HG03064 (cell line): ENCODE measurements around the gene CASZ1.

Source experiments
- ATAC-seq: cut with Tn5 transposase; IDR thresholded peaks from one replicate; pipeline ENCODE4 v1.9.1; 2021; ENCODE audit warnings: low read depth; ENCODE audit not compliant: unreplicated experiment

Gene CASZ1, protein sequence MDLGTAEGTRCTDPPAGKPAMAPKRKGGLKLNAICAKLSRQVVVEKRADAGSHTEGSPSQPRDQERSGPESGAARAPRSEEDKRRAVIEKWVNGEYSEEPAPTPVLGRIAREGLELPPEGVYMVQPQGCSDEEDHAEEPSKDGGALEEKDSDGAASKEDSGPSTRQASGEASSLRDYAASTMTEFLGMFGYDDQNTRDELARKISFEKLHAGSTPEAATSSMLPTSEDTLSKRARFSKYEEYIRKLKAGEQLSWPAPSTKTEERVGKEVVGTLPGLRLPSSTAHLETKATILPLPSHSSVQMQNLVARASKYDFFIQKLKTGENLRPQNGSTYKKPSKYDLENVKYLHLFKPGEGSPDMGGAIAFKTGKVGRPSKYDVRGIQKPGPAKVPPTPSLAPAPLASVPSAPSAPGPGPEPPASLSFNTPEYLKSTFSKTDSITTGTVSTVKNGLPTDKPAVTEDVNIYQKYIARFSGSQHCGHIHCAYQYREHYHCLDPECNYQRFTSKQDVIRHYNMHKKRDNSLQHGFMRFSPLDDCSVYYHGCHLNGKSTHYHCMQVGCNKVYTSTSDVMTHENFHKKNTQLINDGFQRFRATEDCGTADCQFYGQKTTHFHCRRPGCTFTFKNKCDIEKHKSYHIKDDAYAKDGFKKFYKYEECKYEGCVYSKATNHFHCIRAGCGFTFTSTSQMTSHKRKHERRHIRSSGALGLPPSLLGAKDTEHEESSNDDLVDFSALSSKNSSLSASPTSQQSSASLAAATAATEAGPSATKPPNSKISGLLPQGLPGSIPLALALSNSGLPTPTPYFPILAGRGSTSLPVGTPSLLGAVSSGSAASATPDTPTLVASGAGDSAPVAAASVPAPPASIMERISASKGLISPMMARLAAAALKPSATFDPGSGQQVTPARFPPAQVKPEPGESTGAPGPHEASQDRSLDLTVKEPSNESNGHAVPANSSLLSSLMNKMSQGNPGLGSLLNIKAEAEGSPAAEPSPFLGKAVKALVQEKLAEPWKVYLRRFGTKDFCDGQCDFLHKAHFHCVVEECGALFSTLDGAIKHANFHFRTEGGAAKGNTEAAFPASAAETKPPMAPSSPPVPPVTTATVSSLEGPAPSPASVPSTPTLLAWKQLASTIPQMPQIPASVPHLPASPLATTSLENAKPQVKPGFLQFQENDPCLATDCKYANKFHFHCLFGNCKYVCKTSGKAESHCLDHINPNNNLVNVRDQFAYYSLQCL (N-terminal part only)

DNA sequence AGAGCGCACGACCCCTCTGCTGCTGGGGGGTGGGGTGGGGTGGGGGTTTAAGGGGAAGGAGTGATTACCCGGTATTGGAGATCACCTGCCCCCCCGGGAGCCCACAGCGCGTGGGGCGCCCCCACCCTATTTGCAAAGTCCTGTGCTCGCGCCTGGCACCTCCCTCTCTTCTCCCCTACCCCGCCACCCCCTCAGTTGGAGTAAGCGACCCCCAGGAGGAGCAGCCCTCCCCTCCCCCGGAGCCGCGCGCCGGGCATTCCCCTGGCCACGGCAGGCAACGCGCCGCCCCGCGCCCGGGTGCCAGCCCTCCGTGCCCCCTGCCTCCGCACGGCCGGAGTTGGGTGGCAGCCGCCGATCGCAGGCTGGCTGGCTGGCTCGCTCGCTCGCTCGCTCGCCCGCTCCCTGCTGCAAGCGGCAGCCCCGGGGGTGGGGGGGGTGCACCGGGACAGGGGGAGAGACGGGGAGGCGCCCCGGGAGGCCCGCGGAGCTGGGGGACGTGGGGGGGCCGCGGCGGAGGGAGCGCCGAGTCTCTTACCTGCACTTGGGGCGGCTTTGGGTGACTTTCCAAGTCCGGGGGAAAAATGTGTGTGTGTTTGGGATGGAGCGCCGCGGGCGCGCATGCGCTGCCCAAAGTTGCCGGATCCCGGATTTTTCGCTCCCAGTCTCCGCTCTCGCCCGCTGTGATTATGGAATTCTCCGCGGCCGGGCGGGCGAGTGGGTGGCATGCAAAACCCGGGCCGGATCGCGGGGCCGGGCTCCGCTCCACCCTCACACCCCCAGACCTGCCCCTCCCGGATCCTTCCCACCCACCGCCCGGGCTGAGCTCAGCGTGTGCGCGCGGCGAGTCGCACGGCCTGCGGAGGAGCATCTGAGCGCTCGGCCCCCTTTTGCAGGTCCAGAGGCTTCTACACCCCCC, at the start of gene CASZ1:
CASZ1 (minus strand) TSS at position 618 of the 916 bp plus-strand sequence. CDS start 102,757 bp downstream, outside the sequence.
- ATAC-seq: no peak

- no peak for ATAC-seq
Observed at GRCh38 chr1:10843697-10844096, 47.3 kb upstream of the CASZ1 start.

DNA sequence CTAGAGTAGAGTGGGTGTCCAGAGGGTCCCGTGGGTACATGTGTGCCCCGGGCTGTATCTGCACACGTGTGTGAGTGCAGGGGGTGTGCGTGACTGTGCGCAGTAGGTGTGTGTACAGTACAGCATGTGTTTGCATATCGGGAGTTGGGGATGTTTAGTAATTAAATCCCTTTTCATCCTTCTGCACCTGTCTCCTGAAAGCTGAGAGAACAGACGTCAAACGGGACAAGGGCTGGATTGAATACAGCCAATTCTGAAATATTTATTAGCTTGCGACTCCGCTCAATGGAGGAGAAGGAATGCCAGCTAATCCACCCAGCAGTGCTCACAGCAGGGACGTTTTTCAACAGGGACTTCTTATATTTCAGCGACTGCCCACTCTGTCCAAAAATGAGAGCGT, 44.7 kb upstream of the CASZ1 start:
- no peak for ATAC-seq

GRCh38 chr1:10839188-10839770, 42.8 kb upstream of the CASZ1 start:
- ATAC-seq: no peak

- ATAC-seq: no peak
Observed at GRCh38 chr1:10838541-10838940, 42.1 kb upstream of the CASZ1 start.

- ATAC-seq: no peak
Observed at GRCh38 chr1:10836726-10837125, 40.3 kb upstream of the CASZ1 start.

DNA sequence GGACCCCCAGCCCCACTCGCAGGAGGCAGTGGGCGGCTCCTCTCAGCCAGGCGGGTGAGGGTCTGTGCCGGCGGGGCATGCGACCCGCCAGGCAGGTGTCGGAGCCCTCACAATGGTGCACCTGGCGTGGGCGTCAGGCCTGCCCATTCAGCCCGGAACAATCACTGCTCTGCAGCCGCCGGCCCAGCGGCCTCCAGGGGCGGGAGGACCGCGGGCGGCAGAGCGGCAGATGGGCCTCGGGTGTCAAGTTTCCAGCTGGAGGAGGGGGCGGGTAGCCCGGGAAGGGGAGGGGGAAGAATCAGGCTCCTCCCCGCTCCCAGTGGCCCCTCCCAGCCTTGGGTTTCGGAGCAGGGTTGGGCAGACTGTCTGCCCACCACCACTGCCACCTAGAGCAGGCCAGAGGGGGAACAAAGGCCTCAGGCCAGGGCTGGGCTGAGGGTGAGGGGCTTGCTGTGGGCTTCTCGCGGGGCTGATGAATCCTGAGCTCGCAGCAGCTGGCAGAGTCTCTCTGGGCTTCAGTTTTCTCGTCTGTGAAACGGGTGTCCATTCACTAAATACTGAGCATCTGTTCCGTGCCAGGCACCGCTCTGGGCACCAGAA, 39.5 kb upstream of the CASZ1 start:
- ATAC-seq: no peak

DNA sequence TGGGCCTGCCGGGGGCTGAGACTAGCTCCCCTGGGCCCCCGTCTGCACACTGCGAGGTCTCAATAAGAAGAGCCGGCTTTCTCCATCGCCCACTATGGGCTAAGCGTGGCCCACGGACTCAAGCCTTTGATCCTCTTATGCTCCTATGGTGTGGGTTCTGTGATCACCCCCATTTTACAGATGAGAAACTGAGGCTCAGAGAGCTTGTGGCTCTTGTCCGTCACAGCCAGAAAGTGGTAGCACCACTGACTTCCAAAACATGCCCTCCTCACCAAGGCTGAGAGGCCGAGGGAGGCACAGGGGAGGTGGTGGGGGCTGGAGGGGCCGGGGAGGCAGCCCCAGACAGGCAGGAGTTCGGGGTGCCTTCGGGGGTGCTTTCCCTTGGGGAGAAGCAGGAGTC, 39.0 kb upstream of the CASZ1 start:
- no peak for ATAC-seq

DNA sequence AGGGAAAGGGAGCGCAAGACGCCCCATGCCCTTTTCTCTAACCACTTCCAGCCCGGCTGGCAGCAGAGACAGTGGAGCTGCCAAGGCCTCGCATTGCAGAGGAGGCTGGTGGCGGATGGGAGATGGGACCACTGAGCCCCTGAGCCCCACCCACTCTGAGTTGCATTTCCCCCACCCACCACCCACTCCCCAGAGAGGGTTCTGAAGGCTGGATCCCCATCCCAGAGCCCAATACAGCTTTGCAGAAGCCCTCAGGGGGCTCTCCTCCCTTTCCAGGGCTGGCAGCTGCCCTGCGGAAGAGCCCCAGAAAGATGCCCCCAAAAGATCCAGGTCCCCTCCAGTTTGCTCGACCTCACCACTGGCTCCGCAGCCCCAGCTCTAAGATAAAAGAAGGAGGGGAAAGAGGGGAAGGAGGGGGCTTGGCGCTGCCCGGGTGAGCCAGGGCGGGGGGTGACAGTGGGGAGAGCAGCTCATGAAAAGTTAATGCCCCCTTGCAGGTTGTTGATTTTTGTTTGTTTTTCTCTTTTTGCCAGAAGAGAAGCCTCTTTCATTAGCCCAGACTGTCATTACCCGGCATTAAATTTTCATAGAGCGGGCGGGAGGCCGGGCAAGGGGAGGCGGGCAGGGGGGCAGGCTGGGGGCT, 38.4 kb upstream of the CASZ1 start:
- no peak for ATAC-seq

GRCh38 chr1:10833630-10834557, 37.4 kb upstream of the CASZ1 start:
- no peak for ATAC-seq

DNA sequence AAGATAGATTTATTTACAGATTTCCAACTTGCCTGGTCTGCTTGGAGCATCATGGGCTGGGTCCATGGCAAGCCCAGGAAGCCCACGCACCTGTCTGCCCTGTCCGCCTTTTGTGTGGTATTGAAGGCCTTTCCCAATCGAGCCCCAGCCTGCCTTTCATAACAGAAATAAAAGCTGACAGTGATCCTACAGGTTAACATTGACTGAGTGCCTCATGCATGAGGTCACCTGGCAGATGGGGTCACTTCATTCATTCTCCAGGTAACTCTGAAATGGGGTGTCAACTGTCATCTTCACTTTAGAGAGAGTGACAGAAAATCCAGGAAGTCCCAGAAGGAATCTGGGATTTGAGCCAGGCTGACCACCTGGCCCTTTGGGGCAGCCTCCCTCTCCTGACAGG, 36.3 kb upstream of the CASZ1 start:
- no peak for ATAC-seq

DNA sequence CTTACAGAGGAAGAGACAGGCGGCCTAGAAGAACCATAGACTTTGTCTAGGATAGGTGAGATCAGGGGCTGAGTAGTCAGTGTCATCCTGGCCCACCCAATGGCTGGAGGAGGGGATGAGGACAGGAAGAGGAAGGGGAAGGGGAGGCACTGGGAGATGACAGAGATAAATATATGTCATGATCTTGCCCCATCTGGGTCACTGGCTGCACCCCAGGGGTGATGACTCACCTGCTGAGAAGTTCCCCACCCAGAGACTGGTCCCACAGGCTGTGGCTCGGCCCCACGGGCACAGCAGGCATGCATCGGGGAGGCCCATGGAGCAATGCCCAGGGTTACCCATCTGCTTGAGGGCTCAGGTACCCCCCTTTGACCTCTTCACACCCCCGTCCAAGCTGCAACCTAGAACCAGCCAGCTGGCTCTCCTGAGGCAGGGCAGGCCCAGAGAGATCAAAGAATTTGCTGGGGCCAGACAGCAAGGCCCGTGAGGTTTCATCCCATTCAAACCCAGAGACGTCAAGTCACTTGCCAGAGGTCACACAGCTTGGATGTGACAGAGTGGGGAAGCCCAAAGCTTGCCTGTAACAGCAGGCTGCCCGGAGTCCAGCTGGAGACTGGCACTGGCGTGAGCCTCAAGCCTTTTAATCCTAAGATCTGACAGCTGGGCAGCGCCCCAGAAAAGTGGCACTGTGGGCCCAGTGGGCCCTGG, 34.7 kb upstream of the CASZ1 start:
- ATAC-seq: no peak

GRCh38 chr1:10829965-10830515, 33.6 kb upstream of the CASZ1 start:
- ATAC-seq: no peak

- ATAC-seq: no peak
Observed at GRCh38 chr1:10829067-10829818, 32.8 kb upstream of the CASZ1 start.

DNA sequence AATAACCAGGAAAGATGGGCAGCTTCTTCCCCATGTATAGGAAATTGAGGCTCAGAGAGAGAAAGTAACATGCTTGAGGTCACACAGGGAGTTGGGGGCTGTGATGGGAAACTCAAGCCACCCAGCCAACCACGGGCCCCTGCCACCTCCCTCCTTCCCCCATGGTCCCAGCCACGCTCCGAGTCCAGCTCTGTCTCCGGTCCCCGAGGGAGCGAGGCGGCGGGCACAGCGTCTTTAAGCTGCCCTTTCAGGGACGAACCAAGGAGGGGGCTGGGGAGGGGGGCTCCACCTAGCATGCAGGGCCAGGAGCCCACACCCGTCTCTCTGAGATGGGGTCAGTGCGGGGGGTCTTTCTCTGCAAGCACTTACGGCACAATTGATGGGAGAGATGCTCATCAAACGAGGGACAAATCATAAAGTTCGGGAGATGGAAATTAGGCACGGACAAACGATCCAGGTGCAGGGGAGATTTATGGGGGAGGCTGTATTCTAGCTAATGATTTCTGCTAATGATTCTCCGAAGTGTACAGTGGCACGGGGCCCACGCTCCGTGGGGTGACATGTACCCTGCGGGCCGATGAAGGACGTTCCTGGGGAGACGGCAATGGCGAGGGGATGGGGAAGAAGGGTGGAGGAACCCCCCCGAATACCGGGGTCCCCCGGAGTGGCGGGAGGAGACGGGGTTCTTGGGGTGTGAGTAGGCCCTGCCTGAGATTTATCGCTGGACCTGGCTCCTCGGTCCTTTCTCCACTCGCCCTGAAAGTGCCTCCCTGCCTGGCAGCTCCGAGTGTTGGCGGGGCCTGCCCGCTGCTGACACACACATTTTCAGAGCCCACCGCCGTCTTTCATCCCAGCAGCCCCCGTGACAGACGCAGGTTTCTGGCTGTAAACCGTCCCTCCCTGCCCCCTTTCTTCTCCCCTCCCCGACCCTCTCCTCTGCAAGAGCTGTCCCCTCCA, 31.2 kb upstream of the CASZ1 start:
- ATAC-seq: no peak
